Measurements from ENCODE around the gene ALPL.

DNA sequence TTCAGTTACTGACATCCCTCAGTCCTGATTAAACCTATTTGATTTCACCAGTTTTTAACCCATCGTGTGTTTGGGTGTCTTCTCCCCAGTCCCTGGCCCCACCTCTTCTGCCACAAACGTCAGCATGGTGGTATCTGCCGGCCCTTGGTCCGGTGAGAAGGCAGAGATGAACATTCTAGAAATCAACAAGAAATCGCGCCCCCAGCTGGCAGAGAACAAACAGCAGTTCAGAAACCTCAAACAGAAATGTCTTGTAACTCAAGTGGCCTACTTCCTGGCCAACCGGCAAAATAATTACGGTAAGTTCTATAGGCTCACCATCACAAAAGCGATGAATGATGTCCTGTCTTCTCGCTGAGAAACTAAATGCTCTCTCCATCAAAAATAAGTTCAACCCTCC is 40.6 kb upstream of the ALPL start:
- TF ChIP-seq, protein P1, sequence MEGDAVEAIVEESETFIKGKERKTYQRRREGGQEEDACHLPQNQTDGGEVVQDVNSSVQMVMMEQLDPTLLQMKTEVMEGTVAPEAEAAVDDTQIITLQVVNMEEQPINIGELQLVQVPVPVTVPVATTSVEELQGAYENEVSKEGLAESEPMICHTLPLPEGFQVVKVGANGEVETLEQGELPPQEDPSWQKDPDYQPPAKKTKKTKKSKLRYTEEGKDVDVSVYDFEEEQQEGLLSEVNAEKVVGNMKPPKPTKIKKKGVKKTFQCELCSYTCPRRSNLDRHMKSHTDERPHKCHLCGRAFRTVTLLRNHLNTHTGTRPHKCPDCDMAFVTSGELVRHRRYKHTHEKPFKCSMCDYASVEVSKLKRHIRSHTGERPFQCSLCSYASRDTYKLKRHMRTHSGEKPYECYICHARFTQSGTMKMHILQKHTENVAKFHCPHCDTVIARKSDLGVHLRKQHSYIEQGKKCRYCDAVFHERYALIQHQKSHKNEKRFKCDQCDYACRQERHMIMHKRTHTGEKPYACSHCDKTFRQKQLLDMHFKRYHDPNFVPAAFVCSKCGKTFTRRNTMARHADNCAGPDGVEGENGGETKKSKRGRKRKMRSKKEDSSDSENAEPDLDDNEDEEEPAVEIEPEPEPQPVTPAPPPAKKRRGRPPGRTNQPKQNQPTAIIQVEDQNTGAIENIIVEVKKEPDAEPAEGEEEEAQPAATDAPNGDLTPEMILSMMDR (IDR thresholded peaks at IDR 0.05; ENCODE audit: low read length) = peak; percentile 67
- TF ChIP-seq EZH2 (IDR thresholded peaks at IDR 0.05; ENCODE audit: borderline replicate concordance, low read length) = no peak
